GM23338 (cell line): ENCODE results near the gene ERFE. TPM values are rescaled to one million over a fixed set of nuclear protein-coding genes. Genes with fewer than 3 reads are reported as not detected.

ENCODE experiments used
- ATAC-seq: fragments of 200-7000 bp; cut with Tn5 transposase; 3 replicates; pipeline ENCODE4 v1.9.1; 2020
- DNase-seq: peaks from one replicate; pipeline ENCODE4 v3.0.0-alpha.2; 2015; ENCODE audit warnings: low spot score
- H2AFZ ChIP-seq: fragments of 200-600 bp; sonication (generic); 2 replicates; pipeline ENCODE4 v1.8.0; 2016; ENCODE audit warnings: antibody characterized with exemption, mild to moderate bottlenecking, moderate library complexity
- H3F3A ChIP-seq: fragments of 200-600 bp; sonication (generic); replicated peaks from 2 replicates; pipeline ENCODE4 v1.8.0; 2017; ENCODE audit warnings: antibody characterized with exemption, mixed run types, low read depth
- H3K27ac ChIP-seq: fragments of 200-600 bp; sonication (generic); 2 replicates; pipeline ENCODE4 v1.6.1; 2016; ENCODE audit warnings: low read depth
- H3K27me3 ChIP-seq: fragments of 200-600 bp; sonication (generic); 2 replicates; pipeline ENCODE4 v1.8.0; 2016; ENCODE audit warnings: mild to moderate bottlenecking, mixed run types, moderate library complexity; ENCODE audit not compliant: insufficient read depth
- H3K36me3 ChIP-seq: fragments of 200-600 bp; sonication (generic); 2 replicates; pipeline ENCODE4 v1.8.0; 2016; ENCODE audit warnings: mild to moderate bottlenecking; ENCODE audit not compliant: insufficient read depth
- H3K4me1 ChIP-seq: fragments of 200-600 bp; sonication (generic); 2 replicates; pipeline ENCODE4 v1.8.0; 2016; ENCODE audit warnings: mild to moderate bottlenecking, moderate library complexity; ENCODE audit not compliant: insufficient read depth
- H3K4me2 ChIP-seq: fragments of 200-600 bp; sonication (generic); 2 replicates; pipeline ENCODE4 v1.7.1; 2017; ENCODE audit warnings: mixed run types
- H3K4me3 ChIP-seq: fragments of 200-600 bp; sonication (generic); 2 replicates; pipeline ENCODE4 v1.6.1; 2016; ENCODE audit warnings: mixed run types
- H3K79me2 ChIP-seq: fragments of 200-600 bp; sonication (generic); replicated peaks from 2 replicates; pipeline ENCODE4 v1.8.0; 2017; ENCODE audit warnings: mild to moderate bottlenecking; ENCODE audit not compliant: insufficient read depth
- H3K9me2 ChIP-seq: fragments of 200-600 bp; sonication (generic); 2 replicates; pipeline ENCODE4 v1.8.0; 2017; ENCODE audit not compliant: insufficient read depth
- H4K20me1 ChIP-seq: fragments of 200-600 bp; sonication (generic); replicated peaks from 2 replicates; pipeline ENCODE4 v1.8.0; 2017; ENCODE audit warnings: mild to moderate bottlenecking; ENCODE audit not compliant: insufficient read depth
- H3K27ac Mint-ChIP-seq: 2 replicates; pipeline ENCODE4 v1.8.0; 2020; ENCODE audit warnings: inconsistent platforms, mild to moderate bottlenecking, moderate library complexity, mixed read lengths
- H3K27me3 Mint-ChIP-seq: 3 replicates; pipeline ENCODE4 v1.8.0; 2022; ENCODE audit warnings: low read depth, mild to moderate bottlenecking, moderate library complexity, mixed read lengths, inconsistent platforms; ENCODE audit not compliant: insufficient read depth, poor library complexity
- H3K36me3 Mint-ChIP-seq: 3 replicates; pipeline ENCODE4 v1.8.0; 2021; ENCODE audit warnings: low read depth, mild to moderate bottlenecking, inconsistent platforms, moderate library complexity, mixed read lengths
- H3K4me1 Mint-ChIP-seq: 3 replicates; pipeline ENCODE4 v1.8.0; 2020; ENCODE audit warnings: mild to moderate bottlenecking, inconsistent platforms, mixed read lengths
- H3K4me3 Mint-ChIP-seq: 3 replicates; pipeline ENCODE4 v1.8.0; 2021; ENCODE audit warnings: moderate library complexity, mild to moderate bottlenecking, inconsistent platforms, mixed read lengths
- H3K9me3 Mint-ChIP-seq: 3 replicates; pipeline ENCODE4 v1.8.0; 2020; ENCODE audit warnings: moderate library complexity, mild to moderate bottlenecking, inconsistent platforms, mixed read lengths
- CREB1 ChIP-seq: fragments of 250-450 bp; sonication (Bioruptor Pico); IDR thresholded peaks from 2 replicates; pipeline ENCODE4 v1.5.0; 2020; ENCODE audit warnings: low read depth, mild to moderate bottlenecking, moderate library complexity
- CTCF ChIP-seq, 2 experiments: fragments of 200-600 bp in 1 of 2; sonication (generic) in 1 of 2; conservative IDR thresholded peaks; 2 replicates each; pipeline versions ENCODE4 v1.5.1 to v1.6.1; 2016 to 2017; ENCODE audit warnings: antibody characterized with exemption in 2 of 2, low read depth in 2 of 2, mild to moderate bottlenecking in 2 of 2, moderate library complexity in 1 of 2
- ETS1 ChIP-seq: IDR thresholded peaks from 2 replicates; pipeline ENCODE4 v1.6.1; 2016; ENCODE audit warnings: antibody characterized with exemption
- EZH2 ChIP-seq: fragments of 200-600 bp; sonication (generic); IDR thresholded peaks from one replicate; pipeline ENCODE4 v1.8.0; 2017; ENCODE audit warnings: antibody characterized with exemption, mild to moderate bottlenecking, low read depth; ENCODE audit not compliant: unreplicated experiment
- EZH2phosphoT487 ChIP-seq: fragments of 200-600 bp; sonication (generic); IDR thresholded peaks from one replicate; pipeline ENCODE4 v1.8.1; 2018; ENCODE audit warnings: antibody characterized with exemption; ENCODE audit not compliant: unreplicated experiment
- JUNB ChIP-seq: IDR thresholded peaks from one replicate; pipeline ENCODE4 v1.6.1; 2016; ENCODE audit warnings: antibody characterized with exemption; ENCODE audit not compliant: unreplicated experiment
- NANOG ChIP-seq: IDR thresholded peaks from 2 replicates; pipeline ENCODE4 v1.6.1; 2016; ENCODE audit warnings: antibody characterized with exemption, borderline replicate concordance
- POLR2AphosphoS5 ChIP-seq: IDR thresholded peaks from 2 replicates; pipeline ENCODE4 v1.6.1; 2016; ENCODE audit warnings: antibody characterized with exemption, low read depth
- STAT1 ChIP-seq: IDR thresholded peaks from one replicate; pipeline ENCODE4 v1.6.1; 2016; ENCODE audit warnings: antibody characterized with exemption; ENCODE audit not compliant: unreplicated experiment
- ZNF114 ChIP-seq: fragments of 250-450 bp; sonication (Bioruptor Pico); IDR thresholded peaks from 2 replicates; pipeline ENCODE4 v1.5.0; 2020; ENCODE audit warnings: mild to moderate bottlenecking, moderate library complexity
- ZNF331 ChIP-seq: fragments of 250-450 bp; sonication (Bioruptor Pico); IDR thresholded peaks from 2 replicates; pipeline ENCODE4 v1.5.0; 2020; ENCODE audit warnings: low read depth, mild to moderate bottlenecking, moderate library complexity
- polyA plus RNA-seq: library from polyadenylated mRNA; unstranded; fragments of >200 nt; fragmentation: Nextera tagmentation; extraction: Ambion mirVana; gene quantifications from 2 replicates; pipeline ENCODE4 v1.2.1, GENCODE V29; 2016
- total RNA-seq: library from RNA; depleted of rRNA; stranded (reverse); fragments of >200 nt; shearing (Covaris generic); gene quantifications from 2 replicates; pipeline ENCODE4 v1.2.3, GENCODE V29; 2014
- TF ChIP-seq, protein P1 (sequence below): IDR thresholded peaks from one replicate; pipeline ENCODE4 v1.6.1; 2018; ENCODE audit warnings: antibody characterized with exemption; ENCODE audit not compliant: unreplicated experiment
- TF ChIP-seq, protein P2 (sequence below): fragments of 250-450 bp; sonication (Bioruptor Pico); IDR thresholded peaks from 2 replicates; pipeline ENCODE4 v1.5.0; 2020; ENCODE audit warnings: mild to moderate bottlenecking, moderate library complexity

The ERFE gene
- total and polyA plus RNA-seq, 2 experiments from 2014 or later: 1.0 to 3.3 TPM

DNA sequence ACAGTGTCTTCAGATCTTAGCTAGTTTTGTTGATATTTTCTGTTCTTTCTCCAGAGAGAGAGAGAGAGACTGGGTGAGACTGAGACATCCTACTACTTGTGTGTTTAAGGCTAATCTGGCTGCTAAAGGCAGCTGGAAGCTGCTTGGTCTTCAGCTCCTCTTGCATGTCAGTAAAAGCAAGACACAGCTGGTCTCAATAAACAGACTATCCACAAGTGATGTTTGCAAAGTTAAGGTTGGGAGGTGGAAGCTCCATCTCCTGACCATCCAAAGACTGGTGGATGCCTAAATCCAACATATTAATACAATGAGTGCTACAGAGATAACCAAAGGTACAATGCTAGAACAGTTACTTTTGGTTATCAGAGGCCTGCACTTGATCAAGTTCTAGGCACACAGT is 17.8 kb downstream of the ERFE start:
- ATAC-seq: no peak
- no peak for DNase-seq
- TF ChIP-seq, protein P1, sequence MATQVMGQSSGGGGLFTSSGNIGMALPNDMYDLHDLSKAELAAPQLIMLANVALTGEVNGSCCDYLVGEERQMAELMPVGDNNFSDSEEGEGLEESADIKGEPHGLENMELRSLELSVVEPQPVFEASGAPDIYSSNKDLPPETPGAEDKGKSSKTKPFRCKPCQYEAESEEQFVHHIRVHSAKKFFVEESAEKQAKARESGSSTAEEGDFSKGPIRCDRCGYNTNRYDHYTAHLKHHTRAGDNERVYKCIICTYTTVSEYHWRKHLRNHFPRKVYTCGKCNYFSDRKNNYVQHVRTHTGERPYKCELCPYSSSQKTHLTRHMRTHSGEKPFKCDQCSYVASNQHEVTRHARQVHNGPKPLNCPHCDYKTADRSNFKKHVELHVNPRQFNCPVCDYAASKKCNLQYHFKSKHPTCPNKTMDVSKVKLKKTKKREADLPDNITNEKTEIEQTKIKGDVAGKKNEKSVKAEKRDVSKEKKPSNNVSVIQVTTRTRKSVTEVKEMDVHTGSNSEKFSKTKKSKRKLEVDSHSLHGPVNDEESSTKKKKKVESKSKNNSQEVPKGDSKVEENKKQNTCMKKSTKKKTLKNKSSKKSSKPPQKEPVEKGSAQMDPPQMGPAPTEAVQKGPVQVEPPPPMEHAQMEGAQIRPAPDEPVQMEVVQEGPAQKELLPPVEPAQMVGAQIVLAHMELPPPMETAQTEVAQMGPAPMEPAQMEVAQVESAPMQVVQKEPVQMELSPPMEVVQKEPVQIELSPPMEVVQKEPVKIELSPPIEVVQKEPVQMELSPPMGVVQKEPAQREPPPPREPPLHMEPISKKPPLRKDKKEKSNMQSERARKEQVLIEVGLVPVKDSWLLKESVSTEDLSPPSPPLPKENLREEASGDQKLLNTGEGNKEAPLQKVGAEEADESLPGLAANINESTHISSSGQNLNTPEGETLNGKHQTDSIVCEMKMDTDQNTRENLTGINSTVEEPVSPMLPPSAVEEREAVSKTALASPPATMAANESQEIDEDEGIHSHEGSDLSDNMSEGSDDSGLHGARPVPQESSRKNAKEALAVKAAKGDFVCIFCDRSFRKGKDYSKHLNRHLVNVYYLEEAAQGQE: no peak
- no peak for TF ChIP-seq CTCF (conservative IDR thresholded peaks at IDR 0.05; ENCODE audit: low read depth in 2 of 2)
- TF ChIP-seq ETS1: no peak
- TF ChIP-seq EZH2: no peak
- no peak for TF ChIP-seq CREB1
- no peak for TF ChIP-seq ZNF331 (CRISPR knock-in tag)
- no peak for TF ChIP-seq POLR2AphosphoS5
- TF ChIP-seq, protein P2, sequence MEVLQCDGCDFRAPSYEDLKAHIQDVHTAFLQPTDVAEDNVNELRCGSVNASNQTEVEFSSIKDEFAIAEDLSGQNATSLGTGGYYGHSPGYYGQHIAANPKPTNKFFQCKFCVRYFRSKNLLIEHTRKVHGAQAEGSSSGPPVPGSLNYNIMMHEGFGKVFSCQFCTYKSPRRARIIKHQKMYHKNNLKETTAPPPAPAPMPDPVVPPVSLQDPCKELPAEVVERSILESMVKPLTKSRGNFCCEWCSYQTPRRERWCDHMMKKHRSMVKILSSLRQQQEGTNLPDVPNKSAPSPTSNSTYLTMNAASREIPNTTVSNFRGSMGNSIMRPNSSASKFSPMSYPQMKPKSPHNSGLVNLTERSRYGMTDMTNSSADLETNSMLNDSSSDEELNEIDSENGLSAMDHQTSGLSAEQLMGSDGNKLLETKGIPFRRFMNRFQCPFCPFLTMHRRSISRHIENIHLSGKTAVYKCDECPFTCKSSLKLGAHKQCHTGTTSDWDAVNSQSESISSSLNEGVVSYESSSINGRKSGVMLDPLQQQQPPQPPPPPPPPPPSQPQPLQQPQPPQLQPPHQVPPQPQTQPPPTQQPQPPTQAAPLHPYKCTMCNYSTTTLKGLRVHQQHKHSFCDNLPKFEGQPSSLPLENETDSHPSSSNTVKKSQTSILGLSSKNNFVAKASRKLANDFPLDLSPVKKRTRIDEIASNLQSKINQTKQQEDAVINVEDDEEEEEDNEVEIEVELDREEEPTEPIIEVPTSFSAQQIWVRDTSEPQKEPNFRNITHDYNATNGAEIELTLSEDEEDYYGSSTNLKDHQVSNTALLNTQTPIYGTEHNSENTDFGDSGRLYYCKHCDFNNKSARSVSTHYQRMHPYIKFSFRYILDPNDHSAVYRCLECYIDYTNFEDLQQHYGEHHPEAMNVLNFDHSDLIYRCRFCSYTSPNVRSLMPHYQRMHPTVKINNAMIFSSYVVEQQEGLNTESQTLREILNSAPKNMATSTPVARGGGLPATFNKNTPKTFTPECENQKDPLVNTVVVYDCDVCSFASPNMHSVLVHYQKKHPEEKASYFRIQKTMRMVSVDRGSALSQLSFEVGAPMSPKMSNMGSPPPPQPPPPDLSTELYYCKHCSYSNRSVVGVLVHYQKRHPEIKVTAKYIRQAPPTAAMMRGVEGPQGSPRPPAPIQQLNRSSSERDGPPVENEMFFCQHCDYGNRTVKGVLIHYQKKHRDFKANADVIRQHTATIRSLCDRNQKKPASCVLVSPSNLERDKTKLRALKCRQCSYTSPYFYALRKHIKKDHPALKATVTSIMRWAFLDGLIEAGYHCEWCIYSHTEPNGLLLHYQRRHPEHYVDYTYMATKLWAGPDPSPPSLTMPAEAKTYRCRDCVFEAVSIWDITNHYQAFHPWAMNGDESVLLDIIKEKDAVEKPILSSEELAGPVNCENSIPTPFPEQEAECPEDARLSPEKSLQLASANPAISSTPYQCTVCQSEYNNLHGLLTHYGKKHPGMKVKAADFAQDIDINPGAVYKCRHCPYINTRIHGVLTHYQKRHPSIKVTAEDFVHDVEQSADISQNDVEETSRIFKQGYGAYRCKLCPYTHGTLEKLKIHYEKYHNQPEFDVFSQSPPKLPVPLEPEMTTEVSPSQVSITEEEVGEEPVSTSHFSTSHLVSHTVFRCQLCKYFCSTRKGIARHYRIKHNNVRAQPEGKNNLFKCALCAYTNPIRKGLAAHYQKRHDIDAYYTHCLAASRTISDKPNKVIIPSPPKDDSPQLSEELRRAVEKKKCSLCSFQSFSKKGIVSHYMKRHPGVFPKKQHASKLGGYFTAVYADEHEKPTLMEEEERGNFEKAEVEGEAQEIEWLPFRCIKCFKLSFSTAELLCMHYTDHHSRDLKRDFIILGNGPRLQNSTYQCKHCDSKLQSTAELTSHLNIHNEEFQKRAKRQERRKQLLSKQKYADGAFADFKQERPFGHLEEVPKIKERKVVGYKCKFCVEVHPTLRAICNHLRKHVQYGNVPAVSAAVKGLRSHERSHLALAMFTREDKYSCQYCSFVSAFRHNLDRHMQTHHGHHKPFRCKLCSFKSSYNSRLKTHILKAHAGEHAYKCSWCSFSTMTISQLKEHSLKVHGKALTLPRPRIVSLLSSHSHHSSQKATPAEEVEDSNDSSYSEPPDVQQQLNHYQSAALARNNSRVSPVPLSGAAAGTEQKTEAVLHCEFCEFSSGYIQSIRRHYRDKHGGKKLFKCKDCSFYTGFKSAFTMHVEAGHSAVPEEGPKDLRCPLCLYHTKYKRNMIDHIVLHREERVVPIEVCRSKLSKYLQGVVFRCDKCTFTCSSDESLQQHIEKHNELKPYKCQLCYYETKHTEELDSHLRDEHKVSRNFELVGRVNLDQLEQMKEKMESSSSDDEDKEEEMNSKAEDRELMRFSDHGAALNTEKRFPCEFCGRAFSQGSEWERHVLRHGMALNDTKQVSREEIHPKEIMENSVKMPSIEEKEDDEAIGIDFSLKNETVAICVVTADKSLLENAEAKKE (CRISPR knock-in tag): no peak
- no peak for TF ChIP-seq STAT1
- TF ChIP-seq JUNB: no peak
- no peak for TF ChIP-seq ZNF114
- TF ChIP-seq NANOG: no peak
- TF ChIP-seq EZH2phosphoT487: no peak

More for the DNA sequence above, 17.8 kb downstream of the ERFE start:
- H3K79me2 ChIP-seq: no peaks in the 10 kb centered on the region
- Mint-ChIP-seq H3K4me3 (no peak overlapping the region), H3K4me1 (no peaks in the 10 kb centered on the region), H3K27ac (no peak overlapping the region), H3K36me3 (peaks cover 61% of the 10 kb centered on the region), H3K9me3 (no peaks in the 10 kb centered on the region), H3K27me3 (peaks cover 4% of the 10 kb centered on the region)
- H4K20me1 ChIP-seq: no peaks in the 10 kb centered on the region; the same call in none of the 2 replicates
- no peak overlapping the region for H3K4me2 ChIP-seq
- H3K9me2 ChIP-seq: no peaks in the 10 kb centered on the region
- H3K36me3 ChIP-seq: peaks cover 29% of the 10 kb centered on the region
- no peaks in the 10 kb centered on the region for H3K27me3 ChIP-seq
- H3K4me1 ChIP-seq: no peaks in the 10 kb centered on the region
- H3K27ac ChIP-seq: no peak overlapping the region
- H2AFZ ChIP-seq: no peak overlapping the region
- no peak overlapping the region for H3K4me3 ChIP-seq
- H3F3A ChIP-seq: no peaks in the 10 kb centered on the region
